Panc1 (cell line): ENCODE data around the gene NRP2. TPM values are rescaled to one million over a fixed set of nuclear protein-coding genes. Genes with fewer than 3 reads are reported as not detected.

Experiments
- ATAC-seq: fragments of 200-7000 bp; cut with Tn5 transposase; 2 replicates; pipeline ENCODE4 v1.9.1; 2020; ENCODE audit warnings: mild to moderate bottlenecking, moderate library complexity
- BruUV-seq: library from RNA; stranded (reverse); fragments of 400-500 nt; replicated peaks from 2 replicates; lab custom pipeline; 2021; lab: Mats Ljungman, UMichigan
- CTCF ChIA-PET: fragments of 300-600 bp; sonication (Branson Sonifier 250); formaldehyde crosslinking; loops from one replicate; lab custom pipeline; 2022; ENCODE audit warnings: antibody characterized with exemption; lab: Charles Lee
- POLR2A ChIA-PET: fragments of 300-600 bp; sonication (Branson Sonifier 250); formaldehyde crosslinking; loops from one replicate; lab custom pipeline; 2022; ENCODE audit warnings: antibody characterized with exemption; lab: Charles Lee
- DNase-seq: peaks from one replicate; pipeline ENCODE4 v3.0.0-alpha.2; 2010; ENCODE audit warnings: low read depth, low spot score
- H3K27ac ChIP-seq: 2 replicates; pipeline ENCODE4 v1.5.1; 2011; ENCODE audit warnings: mild to moderate bottlenecking, low read length, inconsistent platforms
- H3K27me3 ChIP-seq: fragments of 200-500 bp; sonication (Bioruptor generic); 2 replicates; pipeline ENCODE4 v1.6.0; 2014; ENCODE audit warnings: low read length, inconsistent platforms; ENCODE audit not compliant: control insufficient read depth, insufficient read depth
- H3K36me3 ChIP-seq: fragments of 200-500 bp; sonication (Bioruptor generic); 2 replicates; pipeline ENCODE4 v1.5.1; 2014; ENCODE audit warnings: inconsistent platforms, mild to moderate bottlenecking, low read length, moderate library complexity; ENCODE audit not compliant: control insufficient read depth, insufficient read depth
- H3K4me1 ChIP-seq: 2 replicates; pipeline ENCODE4 v1.5.1; 2011; ENCODE audit warnings: inconsistent platforms, mild to moderate bottlenecking, low read length, moderate library complexity; ENCODE audit not compliant: control insufficient read depth, insufficient read depth
- H3K4me3 ChIP-seq, 2 experiments: 2 replicates each; pipeline ENCODE4 v1.5.1; 2011 to 2012; ENCODE audit warnings: low read depth in 2 of 2, low read length in 2 of 2, mild to moderate bottlenecking in 2 of 2, inconsistent platforms in 1 of 2, moderate library complexity in 1 of 2
- H3K9me3 ChIP-seq: fragments of 200-500 bp; sonication (Bioruptor generic); 2 replicates; pipeline ENCODE4 v1.5.1; 2014; ENCODE audit warnings: low read depth, mild to moderate bottlenecking, inconsistent platforms, low read length, moderate library complexity; ENCODE audit not compliant: control insufficient read depth, insufficient read depth
- POLR2AphosphoS5 ChIP-seq: IDR thresholded peaks from 2 replicates; pipeline ENCODE4 v1.6.1; 2012; ENCODE audit warnings: mild to moderate bottlenecking, low read depth, low read length, moderate library complexity
- SIN3A ChIP-seq: IDR thresholded peaks from 2 replicates; pipeline ENCODE4 v1.6.1; 2012; ENCODE audit warnings: low read depth, mild to moderate bottlenecking, low read length, moderate library complexity, borderline replicate concordance; ENCODE audit not compliant: insufficient read depth
- TCF7L2 ChIP-seq: IDR thresholded peaks from 2 replicates; pipeline ENCODE4 v1.6.1; 2011; ENCODE audit warnings: mild to moderate bottlenecking, low read depth, low read length, inconsistent platforms
- in situ Hi-C: cut with HindIII; loops from 2 replicates; pipeline ENCODE4 v1.10.0; 2016; ENCODE audit warnings: low sequenced_read_pairs, low pct_unique_long_range_greater_than_20kb
- intact Hi-C: fragments of 100-400 bp; cut with micrococcal nuclease; formaldehyde crosslinking; loops from one replicate; pipeline ENCODE4 v1.10.0; 2022; ENCODE audit not compliant: unreplicated experiment
- total RNA-seq: library from RNA; stranded (reverse); gene quantifications from one replicate; pipeline ENCODE4 v1.2.1, GENCODE V29; 2021; ENCODE audit not compliant: unreplicated experiment
- TF ChIP-seq, protein P1 (sequence below): fragments of 450-650 bp; IDR thresholded peaks from 2 replicates; pipeline ENCODE4 v1.5.1; 2017; ENCODE audit warnings: mild to moderate bottlenecking
- TF ChIP-seq, protein P2 (sequence below), 2 experiments: IDR thresholded peaks; 2 replicates each; pipeline ENCODE4 v1.6.1; 2011 to 2012; ENCODE audit warnings: low read depth in 2 of 2, control low read depth in 1 of 2, low read length in 1 of 2, mild to moderate bottlenecking in 1 of 2, moderate library complexity in 1 of 2; ENCODE audit not compliant: insufficient read depth in 1 of 2

NRP2 gene
- total RNA-seq, 1 experiment from 2014 or later: 6.7 TPM

DNA sequence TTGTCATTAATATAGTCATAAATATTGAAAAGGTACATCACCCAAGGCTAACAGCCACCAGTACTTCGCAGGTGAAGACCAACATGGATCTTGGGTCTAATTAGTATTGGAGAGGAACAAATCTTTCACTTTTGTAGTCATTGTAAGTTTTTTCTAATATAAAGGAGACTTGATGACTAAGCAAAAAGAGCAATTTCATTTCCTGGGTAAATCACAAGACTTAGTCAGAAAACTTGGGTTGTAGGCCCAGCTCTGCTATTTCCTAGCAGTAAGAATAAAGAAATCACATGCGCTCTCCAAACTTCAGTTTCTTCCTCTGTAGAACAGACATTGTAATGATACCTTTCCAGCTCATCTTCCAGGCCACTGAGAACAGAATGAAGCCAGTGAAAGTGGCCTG lies 40.9 kb downstream of the NRP2 start:
- ATAC-seq (no peak), DNase-seq (no peak)
- no peaks in the 10 kb centered on the region for H3K4me1 ChIP-seq
- CTCF ChIA-PET: no interaction called here
- in situ Hi-C loops: no loop called here
- no peak overlapping the region for H3K27ac ChIP-seq
- intact Hi-C loops: no loop called here
- TF ChIP-seq POLR2AphosphoS5 (no peak), SIN3A (no peak), TCF7L2 (no peak)
- TF ChIP-seq, protein P1, sequence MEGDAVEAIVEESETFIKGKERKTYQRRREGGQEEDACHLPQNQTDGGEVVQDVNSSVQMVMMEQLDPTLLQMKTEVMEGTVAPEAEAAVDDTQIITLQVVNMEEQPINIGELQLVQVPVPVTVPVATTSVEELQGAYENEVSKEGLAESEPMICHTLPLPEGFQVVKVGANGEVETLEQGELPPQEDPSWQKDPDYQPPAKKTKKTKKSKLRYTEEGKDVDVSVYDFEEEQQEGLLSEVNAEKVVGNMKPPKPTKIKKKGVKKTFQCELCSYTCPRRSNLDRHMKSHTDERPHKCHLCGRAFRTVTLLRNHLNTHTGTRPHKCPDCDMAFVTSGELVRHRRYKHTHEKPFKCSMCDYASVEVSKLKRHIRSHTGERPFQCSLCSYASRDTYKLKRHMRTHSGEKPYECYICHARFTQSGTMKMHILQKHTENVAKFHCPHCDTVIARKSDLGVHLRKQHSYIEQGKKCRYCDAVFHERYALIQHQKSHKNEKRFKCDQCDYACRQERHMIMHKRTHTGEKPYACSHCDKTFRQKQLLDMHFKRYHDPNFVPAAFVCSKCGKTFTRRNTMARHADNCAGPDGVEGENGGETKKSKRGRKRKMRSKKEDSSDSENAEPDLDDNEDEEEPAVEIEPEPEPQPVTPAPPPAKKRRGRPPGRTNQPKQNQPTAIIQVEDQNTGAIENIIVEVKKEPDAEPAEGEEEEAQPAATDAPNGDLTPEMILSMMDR: no peak
- TF ChIP-seq, protein P2, sequence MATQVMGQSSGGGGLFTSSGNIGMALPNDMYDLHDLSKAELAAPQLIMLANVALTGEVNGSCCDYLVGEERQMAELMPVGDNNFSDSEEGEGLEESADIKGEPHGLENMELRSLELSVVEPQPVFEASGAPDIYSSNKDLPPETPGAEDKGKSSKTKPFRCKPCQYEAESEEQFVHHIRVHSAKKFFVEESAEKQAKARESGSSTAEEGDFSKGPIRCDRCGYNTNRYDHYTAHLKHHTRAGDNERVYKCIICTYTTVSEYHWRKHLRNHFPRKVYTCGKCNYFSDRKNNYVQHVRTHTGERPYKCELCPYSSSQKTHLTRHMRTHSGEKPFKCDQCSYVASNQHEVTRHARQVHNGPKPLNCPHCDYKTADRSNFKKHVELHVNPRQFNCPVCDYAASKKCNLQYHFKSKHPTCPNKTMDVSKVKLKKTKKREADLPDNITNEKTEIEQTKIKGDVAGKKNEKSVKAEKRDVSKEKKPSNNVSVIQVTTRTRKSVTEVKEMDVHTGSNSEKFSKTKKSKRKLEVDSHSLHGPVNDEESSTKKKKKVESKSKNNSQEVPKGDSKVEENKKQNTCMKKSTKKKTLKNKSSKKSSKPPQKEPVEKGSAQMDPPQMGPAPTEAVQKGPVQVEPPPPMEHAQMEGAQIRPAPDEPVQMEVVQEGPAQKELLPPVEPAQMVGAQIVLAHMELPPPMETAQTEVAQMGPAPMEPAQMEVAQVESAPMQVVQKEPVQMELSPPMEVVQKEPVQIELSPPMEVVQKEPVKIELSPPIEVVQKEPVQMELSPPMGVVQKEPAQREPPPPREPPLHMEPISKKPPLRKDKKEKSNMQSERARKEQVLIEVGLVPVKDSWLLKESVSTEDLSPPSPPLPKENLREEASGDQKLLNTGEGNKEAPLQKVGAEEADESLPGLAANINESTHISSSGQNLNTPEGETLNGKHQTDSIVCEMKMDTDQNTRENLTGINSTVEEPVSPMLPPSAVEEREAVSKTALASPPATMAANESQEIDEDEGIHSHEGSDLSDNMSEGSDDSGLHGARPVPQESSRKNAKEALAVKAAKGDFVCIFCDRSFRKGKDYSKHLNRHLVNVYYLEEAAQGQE (IDR thresholded peaks at IDR 0.05; ENCODE audit: insufficient read depth in 1 of 2, low read depth in 2 of 2, low read length in 1 of 2): no peak
- no peaks in the 10 kb centered on the region for H3K27me3 ChIP-seq
- no peaks in the 10 kb centered on the region for H3K36me3 ChIP-seq
- BruUV-seq: no TSS peak
- H3K9me3 ChIP-seq: no peaks in the 10 kb centered on the region
- POLR2A ChIA-PET: no interaction called here
- H3K4me3 ChIP-seq: no peak overlapping the region

DNA sequence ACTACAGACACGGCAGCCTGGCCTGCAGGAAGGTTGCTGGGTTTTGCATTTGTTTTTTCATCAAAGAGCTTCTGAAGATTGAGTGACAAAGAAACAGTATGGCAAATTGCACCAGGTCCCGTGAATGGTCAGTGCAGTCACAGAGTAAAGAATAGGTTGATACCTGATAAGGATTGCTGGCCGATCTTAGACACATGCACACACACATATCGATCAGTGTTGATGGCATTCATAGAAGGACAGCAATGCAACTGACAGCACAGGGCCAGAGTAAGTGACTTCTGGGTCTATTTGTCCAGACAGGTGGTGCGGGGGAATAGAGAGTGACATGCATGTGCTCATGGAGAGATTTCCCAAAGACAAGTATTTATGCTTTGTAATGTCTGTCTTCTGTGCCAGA lies 42.8 kb downstream of the NRP2 start:
- H3K4me1 ChIP-seq: no peaks in the 10 kb centered on the region
- H3K9me3 ChIP-seq: no peaks in the 10 kb centered on the region
- no TSS peak for BruUV-seq
- no peaks in the 10 kb centered on the region; the same call in 1 of the 2 replicates for H3K27me3 ChIP-seq
- no peak overlapping the region for H3K4me3 ChIP-seq
- TF ChIP-seq POLR2AphosphoS5 (no peak), TCF7L2 (no peak), SIN3A (no peak)
- TF ChIP-seq, protein P2 (IDR thresholded peaks at IDR 0.05; ENCODE audit: insufficient read depth in 1 of 2, low read depth in 2 of 2, low read length in 1 of 2): no peak
- TF ChIP-seq, protein P1: no peak
- ChIA-PET POLR2A (no interaction called here), CTCF (no interaction called here)
- DNase-seq (no peak), ATAC-seq (no peak)
- intact Hi-C loops (no loop called here), in situ Hi-C loops (no loop called here)
- no peaks in the 10 kb centered on the region for H3K36me3 ChIP-seq
- H3K27ac ChIP-seq: no peak overlapping the region
